Hematopoietic multipotent progenitor cell treated with erythropoietin and hydrocortisone succinate and interleukin-3 and kit ligand, for 4 days (in vitro differentiated cells): ENCODE results near the gene WDR49.

Experiments
- DNase-seq: peaks from one replicate; pipeline ENCODE4 v3.0.0-alpha.2; 2015

The WDR49 gene

DNA sequence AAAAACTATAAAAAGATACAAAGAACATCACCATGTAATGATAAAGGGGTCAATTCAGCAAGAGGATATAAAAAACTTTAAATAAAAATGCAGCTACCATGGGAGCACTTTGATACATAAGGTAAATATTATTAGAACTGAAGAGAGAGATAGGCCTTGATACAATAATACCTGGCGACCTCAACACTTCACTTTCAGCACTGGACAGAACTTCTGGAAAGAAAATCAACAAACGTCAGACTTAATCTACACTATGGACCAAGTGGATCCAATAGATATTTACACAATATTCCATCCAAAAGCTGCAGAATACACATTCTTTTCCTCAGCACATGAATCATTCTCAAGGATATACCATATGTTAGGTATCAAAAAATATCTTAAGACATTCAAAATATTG is 42.0 kb downstream of the WDR49 start:
- no peak for DNase-seq

GRCh38 chr3:167609156-167609555 is 44.6 kb downstream of the WDR49 start:
- no peak for DNase-seq

DNA sequence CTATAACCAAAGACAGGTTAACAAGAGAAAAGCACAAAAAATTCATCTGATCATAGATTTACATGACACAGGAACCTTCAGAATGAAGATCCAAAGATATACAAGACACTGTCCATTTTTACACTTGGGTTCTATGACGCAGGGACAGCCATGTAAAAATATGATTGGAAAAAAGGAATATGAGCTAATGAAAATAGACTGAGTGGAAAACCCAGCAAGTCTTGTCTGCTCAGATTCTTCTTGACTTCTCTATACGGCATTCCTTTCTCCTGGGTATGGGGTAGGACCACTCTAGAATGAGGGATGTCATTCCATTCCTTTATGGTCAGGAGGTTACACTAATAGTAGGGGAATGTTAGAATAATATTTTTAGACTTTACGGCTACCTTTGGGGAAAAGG is 46.9 kb downstream of the WDR49 start:
- DNase-seq = no peak

- no peak for DNase-seq
Measured at GRCh38 chr3:167605871-167606270, 47.9 kb downstream of the WDR49 start.

GRCh38 chr3:167602041-167602440 is 51.7 kb downstream of the WDR49 start:
- no peak for DNase-seq

- DNase-seq = no peak
Measured at GRCh38 chr3:167587651-167588050, 66.1 kb downstream of the WDR49 start.

GRCh38 chr3:167575000-167575600 is 78.6 kb downstream of the WDR49 start:
- DNase-seq = no peak

DNA sequence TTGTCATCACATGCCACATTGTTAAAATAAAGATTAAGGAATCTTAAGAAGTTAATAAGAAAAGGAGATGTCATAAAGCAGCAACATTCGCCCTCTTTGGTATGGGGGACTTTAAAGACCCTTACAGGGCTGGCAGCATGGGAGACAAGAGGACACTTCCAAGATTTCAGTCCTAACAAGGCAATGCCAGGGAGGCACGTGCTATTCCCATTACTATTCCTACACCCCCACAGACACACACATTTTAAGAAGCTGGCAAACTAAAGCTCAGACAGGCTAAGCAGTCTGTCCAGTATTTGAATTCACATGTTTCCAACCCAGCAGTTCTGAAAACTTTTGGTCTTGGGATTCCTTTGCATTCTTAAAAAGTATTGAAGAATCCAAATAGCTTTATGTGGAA is 80.8 kb downstream of the WDR49 start:
- DNase-seq = no peak

DNA sequence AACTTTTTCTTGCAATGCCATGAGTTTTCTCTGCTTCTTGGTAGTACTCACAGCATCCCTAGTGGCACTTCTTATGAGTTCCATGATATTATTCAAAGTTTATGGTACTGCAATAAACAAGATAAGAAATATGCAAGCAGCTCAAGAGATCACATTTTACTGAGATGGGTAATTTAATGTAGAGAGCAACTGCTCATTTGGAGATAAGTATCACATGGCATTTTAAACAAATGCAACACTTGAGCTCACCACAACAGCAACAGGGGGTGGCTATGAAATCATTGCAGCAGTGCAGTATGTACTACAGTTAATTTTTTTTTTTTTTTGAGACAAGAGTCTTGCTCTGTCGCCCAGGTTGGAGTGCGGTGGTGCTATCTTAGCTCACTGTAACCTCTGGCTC is 85.1 kb downstream of the WDR49 start:
- peak; percentile 1 for DNase-seq

DNA sequence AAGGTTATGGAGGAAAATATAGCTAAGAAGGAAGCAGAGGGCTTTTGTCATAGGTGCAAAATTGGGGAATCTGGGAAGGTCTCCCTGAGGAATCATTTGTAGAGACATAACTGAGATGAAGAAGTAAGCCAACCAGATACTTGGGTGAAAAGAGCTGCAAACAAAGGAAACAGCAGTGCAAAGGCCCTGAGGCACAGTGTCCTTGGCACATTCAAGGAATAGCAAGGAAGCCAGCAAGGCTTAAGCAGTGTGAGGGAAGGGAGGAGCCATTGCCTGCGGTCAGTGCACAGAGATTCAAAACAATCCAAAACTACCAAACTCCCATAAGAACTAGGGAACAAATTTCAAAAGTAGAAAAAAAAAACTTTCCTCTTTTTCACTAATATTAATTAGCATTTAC is 88.3 kb downstream of the WDR49 start:
- no peak for DNase-seq

GRCh38 chr3:167564612-167565011 is 89.1 kb downstream of the WDR49 start:
- no peak for DNase-seq

GRCh38 chr3:167559924-167560323 is 93.8 kb downstream of the WDR49 start:
- no peak for DNase-seq

DNA sequence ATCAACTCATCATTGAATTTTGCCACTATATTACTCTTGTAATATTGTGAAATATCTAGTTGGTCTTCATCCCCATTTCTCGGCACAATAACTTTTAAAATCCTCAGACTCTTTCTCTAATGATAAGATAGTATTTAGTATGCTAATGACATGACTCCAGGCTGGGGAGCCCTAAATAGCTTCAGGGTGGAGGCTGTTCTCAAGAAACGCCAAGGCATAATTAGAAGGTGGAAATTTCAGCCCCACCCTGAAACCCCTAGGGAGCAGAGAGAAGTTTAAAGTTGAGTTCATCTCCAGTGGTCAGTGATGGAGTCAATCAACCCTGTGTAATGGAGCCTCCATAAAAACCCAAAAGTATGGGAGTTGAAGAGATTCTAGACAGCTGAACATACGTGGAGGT is 98.8 kb downstream of the WDR49 start:
- DNase-seq = no peak

DNA sequence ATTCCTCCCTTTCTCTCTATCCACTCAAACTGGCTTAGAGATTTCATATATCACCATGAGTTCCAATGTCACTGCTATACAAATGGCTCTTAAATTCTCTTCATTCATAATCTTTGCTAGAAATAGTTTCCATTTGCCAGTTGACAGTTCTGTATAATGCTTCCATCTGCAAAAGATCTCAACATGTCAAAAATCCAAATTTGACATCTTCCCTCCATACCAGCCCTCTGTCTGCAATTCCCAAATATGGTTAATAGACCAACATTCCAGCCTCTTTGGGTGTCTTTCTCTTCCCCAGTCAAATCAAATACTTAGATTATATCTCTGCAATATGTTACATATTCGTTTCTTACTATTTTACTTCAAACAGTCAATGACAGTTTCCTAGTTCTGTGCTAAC is 115.7 kb downstream of the WDR49 start:
- no peak for DNase-seq

- peak; percentile 47 for DNase-seq
Measured at GRCh38 chr3:167521006-167521355, 132.8 kb downstream of the WDR49 start.

DNA sequence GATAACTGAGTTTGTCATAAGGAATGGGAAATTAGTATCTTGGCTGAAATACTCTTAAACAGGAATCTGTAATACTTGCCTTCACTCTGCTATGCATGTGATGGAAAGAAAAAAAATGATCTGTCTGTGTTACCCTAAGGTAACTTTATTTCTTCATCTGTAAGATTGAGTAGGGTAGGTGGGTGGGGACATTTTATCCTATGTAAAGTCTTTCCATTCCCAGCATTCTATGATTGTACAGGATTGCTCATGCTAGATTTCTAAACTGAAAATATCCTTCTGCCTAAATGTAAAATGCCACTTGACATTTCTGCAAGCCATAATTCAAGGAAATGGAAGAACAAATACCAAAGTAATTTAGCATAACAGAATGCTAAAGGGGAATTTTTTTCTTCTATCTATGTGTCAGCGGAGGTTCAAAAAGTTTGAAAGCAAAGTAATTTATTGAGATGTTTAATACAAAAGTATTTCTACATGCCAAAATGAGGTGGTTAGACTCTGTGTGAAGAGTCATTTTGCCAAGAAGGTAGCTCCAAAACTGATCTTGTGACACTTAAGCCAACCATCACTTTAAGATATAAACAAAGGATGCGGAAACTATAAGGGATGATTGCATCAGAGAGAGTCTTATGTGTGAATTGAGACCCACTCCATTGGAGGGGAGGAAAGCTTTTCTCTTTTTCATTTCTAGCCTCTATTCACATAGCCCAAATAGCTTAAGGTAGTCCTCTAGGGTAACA is 133.3 kb downstream of the WDR49 start:
- DNase-seq = peak; percentile 32

GRCh38 chr3:167507954-167508353 is 145.8 kb downstream of the WDR49 start:
- no peak for DNase-seq

DNA sequence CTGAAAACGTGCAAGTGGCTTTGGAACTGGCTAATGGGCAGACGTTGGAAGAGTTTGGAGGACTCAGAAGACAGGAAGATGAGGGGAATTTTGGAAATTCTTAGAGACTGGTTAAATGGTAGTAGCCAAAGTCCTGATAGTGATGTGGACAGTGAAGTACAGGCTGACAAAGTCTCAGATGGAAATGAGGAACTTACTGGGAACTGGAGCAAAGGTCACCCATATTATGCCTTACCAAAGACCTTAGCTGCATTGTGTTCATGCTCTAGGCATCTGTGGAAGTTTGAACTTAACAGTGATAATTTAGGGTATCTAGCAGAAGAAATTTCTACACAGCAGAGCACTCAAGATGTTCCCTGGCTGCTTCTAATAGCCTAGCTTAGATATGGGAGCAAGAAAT is 151.3 kb downstream of the WDR49 start:
- DNase-seq = peak; percentile 26

DNA sequence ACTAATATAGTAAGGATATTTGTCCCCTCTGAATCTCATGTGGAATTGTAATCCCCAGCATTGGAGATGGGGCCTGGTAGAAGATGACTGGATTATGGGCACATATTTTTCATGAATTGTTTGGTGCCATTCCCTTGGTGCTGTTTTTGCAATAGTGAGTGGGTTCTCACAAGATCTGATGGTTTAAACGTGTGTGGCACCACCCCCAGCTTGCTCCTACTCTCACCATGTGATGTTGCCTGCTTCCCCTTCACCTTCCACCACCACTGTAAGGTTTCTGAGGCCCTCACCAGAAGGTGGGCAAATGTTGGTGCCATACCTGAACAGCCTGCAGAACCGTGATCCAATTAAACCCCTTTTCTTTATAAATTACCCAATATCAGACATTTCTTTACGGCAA is 151.8 kb downstream of the WDR49 start:
- DNase-seq = no peak

- DNase-seq = no peak
Measured at GRCh38 chr3:167497903-167498302, 155.8 kb downstream of the WDR49 start.

- peak; percentile 29 for DNase-seq
Measured at GRCh38 chr3:167493244-167493643, 160.5 kb downstream of the WDR49 start.

DNA sequence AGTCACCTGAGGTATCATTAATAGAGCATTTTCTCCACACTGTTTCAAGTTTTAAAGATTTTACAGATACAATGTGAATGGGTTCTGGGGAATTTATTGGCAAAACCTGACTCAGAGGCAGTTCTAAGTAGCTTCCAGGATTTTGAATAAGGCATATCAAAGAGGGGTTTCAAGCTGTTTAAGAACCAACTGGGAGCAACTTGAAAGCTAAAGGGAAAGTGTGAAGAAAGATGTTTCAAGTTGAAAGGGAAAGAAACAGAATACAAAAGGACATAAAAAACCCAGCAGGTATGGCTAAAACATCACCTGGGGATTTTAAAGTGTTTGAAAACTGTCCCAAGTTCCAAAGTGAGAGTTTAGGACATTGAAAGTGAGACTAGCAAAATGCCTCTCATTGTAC is 162.1 kb downstream of the WDR49 start:
- no peak for DNase-seq

DNA sequence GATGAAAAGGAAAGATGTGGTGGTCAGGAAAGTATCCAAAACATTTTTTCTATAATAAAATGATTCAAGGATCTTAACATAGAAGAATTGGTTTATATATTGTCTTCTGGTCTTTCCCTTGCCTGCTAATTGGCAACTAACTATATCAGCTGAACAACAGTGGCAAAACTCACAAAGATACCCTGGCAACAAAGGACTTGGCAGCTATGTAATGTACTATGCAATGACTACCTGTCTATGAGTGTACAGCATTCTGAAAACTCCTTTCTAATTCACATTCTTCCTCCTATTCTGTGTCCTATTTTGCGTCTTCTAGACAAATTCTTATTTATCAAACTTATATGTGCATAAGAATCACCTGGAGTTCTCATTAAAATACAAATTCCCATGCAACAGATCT is 164.2 kb downstream of the WDR49 start:
- no peak for DNase-seq

DNA sequence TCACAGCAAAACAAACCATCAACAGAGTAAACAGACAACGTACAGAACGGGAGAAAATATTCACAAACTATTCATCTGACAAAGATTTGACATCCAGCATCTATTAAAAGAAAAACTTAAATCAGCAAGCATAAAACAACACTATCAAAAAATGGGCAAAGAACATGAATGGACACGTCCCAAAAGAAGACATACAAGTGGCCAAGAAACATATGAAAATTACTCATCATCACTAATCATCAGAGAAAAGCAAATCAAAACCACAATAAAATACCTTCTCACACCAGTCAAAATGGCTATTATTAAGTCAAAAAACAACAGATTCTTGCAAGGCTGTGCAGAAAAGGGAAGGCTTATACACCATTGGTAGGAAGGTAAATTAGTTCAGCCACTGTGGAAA is 166.2 kb downstream of the WDR49 start:
- no peak for DNase-seq

- DNase-seq = peak; percentile 44
Measured at GRCh38 chr3:167484551-167484950, 169.2 kb downstream of the WDR49 start.
